Mesothelial cell of epicardium (in vitro differentiated cells): Measurements from ENCODE around the gene CGREF1. TPM values are rescaled to one million over a fixed set of nuclear protein-coding genes. Genes with fewer than 3 reads are reported as not detected.
A peak's percentile ranks its signal among the peaks of the same experiment; 100 is the strongest.

Source experiments
- DNase-seq, 2 experiments: peaks; one replicate each; pipeline ENCODE4 v3.0.0; 2021; ENCODE audit warnings: low spot score in 2 of 2; ENCODE audit not compliant: unreplicated experiment in 2 of 2
- H3K27ac Mint-ChIP-seq: 2 replicates; pipeline ENCODE4 v1.8.0; 2021; ENCODE audit warnings: mixed read lengths
- H3K27me3 Mint-ChIP-seq: 2 replicates; pipeline ENCODE4 v1.8.0; 2021; ENCODE audit warnings: low read depth, mixed read lengths
- H3K36me3 Mint-ChIP-seq: 2 replicates; pipeline ENCODE4 v1.8.0; 2021; ENCODE audit warnings: mixed read lengths
- H3K4me1 Mint-ChIP-seq: 2 replicates; pipeline ENCODE4 v1.8.0; 2021; ENCODE audit warnings: mixed read lengths
- H3K4me3 Mint-ChIP-seq: 2 replicates; pipeline ENCODE4 v1.8.0; 2021; ENCODE audit warnings: mild to moderate bottlenecking, moderate library complexity, mixed read lengths
- H3K9me3 Mint-ChIP-seq: 2 replicates; pipeline ENCODE4 v1.8.0; 2021; ENCODE audit warnings: mixed read lengths
- total RNA-seq: library from RNA; stranded (reverse); gene quantifications from 3 replicates; pipeline ENCODE4 v1.2.1, GENCODE V29; 2021
- TF ChIP-seq, protein P1 (sequence below): fragments of 200-600 bp; sonication (generic); IDR thresholded peaks from one replicate; pipeline ENCODE4 v1.5.0; 2021; ENCODE audit warnings: antibody characterized with exemption; ENCODE audit not compliant: unreplicated experiment

Gene CGREF1
- total RNA-seq, 1 donor from 2014 or later, result 1.5 TPM

DNA sequence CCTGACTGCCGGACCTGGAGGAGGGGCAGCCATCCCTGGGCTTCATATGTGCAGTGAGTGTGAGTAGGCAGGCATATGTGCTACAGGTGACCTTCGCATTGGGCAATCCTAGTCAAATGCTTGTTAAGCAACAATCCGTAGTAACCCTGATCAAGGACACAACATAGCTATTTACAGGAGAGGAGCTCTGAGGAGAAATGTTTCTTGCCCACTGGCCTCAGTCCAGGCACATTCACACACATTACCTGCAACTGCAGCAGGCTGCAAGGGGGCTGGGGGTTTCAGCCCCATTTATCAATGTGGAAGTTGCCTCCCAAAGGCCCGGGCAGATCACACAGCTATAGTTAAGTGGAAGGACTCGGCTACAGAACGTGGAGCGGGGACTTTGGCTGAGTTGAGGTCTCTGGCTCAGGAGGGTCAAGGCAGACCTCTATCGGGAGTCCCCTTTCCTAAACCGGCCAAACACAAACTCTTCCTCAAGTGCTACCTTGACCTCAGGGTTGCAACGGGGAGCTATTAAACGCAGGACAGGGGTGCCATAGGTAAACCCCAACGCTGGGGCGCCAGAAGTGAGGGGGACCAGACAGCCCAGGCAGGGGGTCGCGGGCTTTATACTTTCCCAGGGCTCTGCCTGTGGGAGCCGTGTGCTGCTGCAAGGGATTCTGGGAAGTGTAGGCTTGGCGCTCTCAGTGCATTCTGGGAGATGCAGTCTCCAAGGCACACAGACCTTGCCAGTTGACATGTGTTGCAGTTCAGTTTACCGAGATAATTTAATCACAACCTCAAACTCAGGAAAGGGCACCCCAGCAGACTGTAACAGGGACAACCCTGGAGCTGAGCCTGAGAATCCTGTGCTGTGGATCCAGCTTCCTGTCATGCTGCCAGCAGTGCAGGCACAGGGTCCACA is 22.9 kb downstream of the CGREF1 start:
- peak overlapping the region; percentile 71 for H3K4me3 Mint-ChIP-seq
- no peak for DNase-seq
- TF ChIP-seq, protein P1, sequence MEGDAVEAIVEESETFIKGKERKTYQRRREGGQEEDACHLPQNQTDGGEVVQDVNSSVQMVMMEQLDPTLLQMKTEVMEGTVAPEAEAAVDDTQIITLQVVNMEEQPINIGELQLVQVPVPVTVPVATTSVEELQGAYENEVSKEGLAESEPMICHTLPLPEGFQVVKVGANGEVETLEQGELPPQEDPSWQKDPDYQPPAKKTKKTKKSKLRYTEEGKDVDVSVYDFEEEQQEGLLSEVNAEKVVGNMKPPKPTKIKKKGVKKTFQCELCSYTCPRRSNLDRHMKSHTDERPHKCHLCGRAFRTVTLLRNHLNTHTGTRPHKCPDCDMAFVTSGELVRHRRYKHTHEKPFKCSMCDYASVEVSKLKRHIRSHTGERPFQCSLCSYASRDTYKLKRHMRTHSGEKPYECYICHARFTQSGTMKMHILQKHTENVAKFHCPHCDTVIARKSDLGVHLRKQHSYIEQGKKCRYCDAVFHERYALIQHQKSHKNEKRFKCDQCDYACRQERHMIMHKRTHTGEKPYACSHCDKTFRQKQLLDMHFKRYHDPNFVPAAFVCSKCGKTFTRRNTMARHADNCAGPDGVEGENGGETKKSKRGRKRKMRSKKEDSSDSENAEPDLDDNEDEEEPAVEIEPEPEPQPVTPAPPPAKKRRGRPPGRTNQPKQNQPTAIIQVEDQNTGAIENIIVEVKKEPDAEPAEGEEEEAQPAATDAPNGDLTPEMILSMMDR, result no peak
- no peaks in the 10 kb centered on the region for H3K27me3 Mint-ChIP-seq
- H3K27ac Mint-ChIP-seq, result peak overlapping the region; percentile 26
- H3K36me3 Mint-ChIP-seq, result no peaks in the 10 kb centered on the region
- H3K9me3 Mint-ChIP-seq, result no peaks in the 10 kb centered on the region
- H3K4me1 Mint-ChIP-seq, result peaks cover 9% of the 10 kb centered on the region

DNA sequence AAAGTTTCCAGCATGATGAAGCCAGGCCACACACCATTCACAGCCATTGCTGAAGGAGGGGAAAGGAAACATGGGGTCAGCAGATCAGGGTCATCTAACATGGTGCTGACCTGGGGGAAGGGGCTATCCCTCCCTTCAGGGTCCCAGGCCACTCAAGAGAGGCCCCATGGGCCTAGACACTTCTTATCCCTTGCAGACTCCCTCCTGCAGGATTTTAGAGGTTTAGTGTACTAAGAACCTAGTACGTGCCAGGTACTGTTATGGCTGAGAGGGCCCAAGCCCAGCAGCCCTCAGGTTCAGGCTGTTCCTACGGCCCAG is 23.5 kb downstream of the CGREF1 start:
- H3K27me3 Mint-ChIP-seq, result no peaks in the 10 kb centered on the region
- H3K4me1 Mint-ChIP-seq, result peaks cover 9% of the 10 kb centered on the region
- H3K4me3 Mint-ChIP-seq, result peak overlapping the region; percentile 71
- no peaks in the 10 kb centered on the region for H3K9me3 Mint-ChIP-seq
- no peaks in the 10 kb centered on the region for H3K36me3 Mint-ChIP-seq
- H3K27ac Mint-ChIP-seq, result peak overlapping the region; percentile 26
- TF ChIP-seq, protein P1, result no peak
- DNase-seq, result no peak

DNA sequence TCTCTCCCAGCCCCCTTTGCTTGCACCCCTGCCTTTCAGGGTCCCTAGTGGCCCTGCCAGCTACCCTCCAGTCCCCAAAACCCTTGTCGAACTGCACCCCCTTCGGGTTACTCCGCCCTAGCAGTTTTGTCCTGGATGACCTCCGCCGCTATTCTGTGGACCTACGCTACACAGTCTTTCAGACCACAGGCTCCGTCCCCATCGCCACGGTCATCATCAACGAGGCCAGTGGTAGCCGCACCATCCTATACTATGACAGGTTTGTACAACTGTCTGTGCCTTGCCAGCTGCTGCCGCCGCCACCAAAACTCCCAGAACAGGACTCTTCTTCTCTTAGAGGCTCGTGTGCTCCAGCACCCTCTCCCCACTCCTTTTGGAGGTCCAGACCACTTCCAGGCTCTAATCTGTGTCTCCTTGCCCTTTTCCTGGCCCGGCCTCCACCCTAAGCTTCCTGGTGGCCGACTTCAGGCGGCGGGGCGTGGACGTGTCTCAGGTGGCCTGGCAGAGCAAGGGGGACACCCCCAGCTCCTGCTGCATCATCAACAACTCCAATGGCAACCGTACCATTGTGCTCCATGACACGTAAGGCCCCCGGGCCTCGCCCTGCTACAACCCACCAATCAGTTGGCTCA is 24.5 kb downstream of the CGREF1 start:
- no peaks in the 10 kb centered on the region for H3K36me3 Mint-ChIP-seq
- peaks cover 9% of the 10 kb centered on the region for H3K4me1 Mint-ChIP-seq
- no peak overlapping the region for H3K27ac Mint-ChIP-seq
- H3K4me3 Mint-ChIP-seq, result no peak overlapping the region
- TF ChIP-seq, protein P1, result no peak
- H3K27me3 Mint-ChIP-seq, result no peaks in the 10 kb centered on the region
- no peaks in the 10 kb centered on the region for H3K9me3 Mint-ChIP-seq
- DNase-seq, result no peak

DNA sequence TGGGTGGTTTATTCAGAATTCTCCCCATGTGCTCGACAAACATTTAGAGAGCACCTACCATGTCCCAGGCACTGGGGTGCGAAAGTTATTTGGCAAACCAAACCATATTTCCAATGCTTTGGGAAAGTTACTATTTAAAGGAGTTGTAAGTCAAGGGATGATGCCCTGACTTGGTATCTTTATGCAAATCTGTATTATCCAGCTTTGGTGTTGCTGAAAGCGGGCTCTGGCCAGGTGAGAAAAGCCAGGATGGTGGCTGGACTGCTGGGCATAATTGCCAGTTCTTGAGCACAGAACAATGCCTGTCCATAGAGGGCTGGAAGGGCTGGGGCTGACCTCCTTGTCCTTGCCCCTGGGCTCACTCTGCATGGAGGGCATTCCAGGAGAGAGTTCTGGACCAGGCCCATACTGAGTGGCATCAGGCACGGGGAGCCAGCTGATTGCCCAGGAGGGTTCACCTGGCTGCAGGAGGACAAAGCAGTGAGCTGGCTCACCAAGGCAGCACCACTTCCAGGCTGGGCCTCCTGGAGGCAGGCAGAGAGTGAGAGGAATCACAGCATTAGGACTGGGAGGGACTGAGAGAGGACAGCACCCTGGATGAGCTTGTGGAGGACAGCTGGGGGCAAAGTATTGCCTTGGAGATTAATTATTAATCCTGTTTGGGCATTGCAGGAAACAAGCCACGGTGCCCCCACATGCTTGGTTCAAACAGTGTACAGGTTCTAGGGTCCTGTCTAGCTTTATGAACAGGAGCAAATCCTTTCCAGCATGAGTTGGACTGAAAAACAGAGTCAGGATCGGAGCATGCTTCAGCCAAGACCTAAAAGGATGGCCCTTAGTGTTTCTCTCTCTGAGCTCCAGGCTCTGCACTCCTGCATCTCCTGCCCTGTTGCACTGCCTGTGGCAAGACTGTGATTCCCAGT is 25.2 kb downstream of the CGREF1 start:
- Mint-ChIP-seq H3K9me3 (no peaks in the 10 kb centered on the region), H3K36me3 (no peaks in the 10 kb centered on the region), H3K4me1 (peaks cover 9% of the 10 kb centered on the region), H3K4me3 (no peak overlapping the region), H3K27ac (no peak overlapping the region), H3K27me3 (peaks cover 1% of the 10 kb centered on the region)
- TF ChIP-seq, protein P1, result no peak
- DNase-seq, result no peak

DNA sequence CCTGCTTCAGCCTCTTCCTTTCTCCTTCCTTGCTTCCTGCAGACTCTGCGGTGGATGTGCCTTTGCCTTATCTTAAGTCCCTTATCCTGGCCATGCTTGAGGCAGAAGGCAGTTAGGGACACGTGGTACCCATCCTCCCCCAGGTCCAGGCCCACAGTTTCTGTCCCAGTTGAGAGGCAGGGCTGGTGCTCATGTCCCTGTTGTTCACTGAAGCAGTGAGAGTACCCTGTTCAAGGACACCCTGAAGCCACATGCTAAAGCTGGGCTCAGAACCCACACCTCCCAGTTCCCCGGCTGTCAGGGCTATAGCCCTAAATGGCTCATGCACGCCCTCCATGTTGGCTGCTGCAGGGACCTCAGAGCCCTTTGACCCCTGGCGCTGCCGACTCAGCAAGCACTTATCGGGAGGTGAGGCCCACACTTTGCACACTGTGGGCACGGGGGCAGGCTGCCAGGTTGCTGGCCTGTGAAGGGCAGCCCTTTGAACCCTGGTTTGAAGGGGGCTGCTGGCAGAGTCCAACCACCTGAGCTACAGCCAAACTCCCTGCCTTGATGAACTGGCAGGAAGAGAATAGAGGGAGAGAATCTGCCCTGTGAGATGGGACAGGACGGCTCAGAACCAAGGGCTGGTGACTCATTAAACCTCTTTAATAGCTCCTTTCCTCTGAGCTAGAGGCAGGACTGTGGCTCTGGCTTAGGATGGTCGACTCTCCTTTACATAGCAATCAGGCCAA is 26.1 kb downstream of the CGREF1 start:
- Mint-ChIP-seq H3K27me3 (peaks cover 7% of the 10 kb centered on the region), H3K4me1 (peaks cover 9% of the 10 kb centered on the region), H3K27ac (no peak overlapping the region), H3K9me3 (no peaks in the 10 kb centered on the region), H3K36me3 (no peaks in the 10 kb centered on the region), H3K4me3 (no peak overlapping the region)
- no peak for DNase-seq
- TF ChIP-seq, protein P1, result no peak
